Progenitor cell of endocrine pancreas (in vitro differentiated cells): ENCODE results near the gene TDRD10. TPM values are rescaled to one million over a fixed set of nuclear protein-coding genes. Genes with fewer than 3 reads are reported as not detected.

Experiments
- DNase-seq: peaks from one replicate; pipeline ENCODE4 v3.0.0; 2021; ENCODE audit warnings: low spot score; ENCODE audit not compliant: unreplicated experiment
- H3K27ac Mint-ChIP-seq: 2 replicates; pipeline ENCODE4 v1.8.0; 2021; ENCODE audit warnings: mild to moderate bottlenecking, moderate library complexity, mixed read lengths
- H3K27me3 Mint-ChIP-seq: 2 replicates; pipeline ENCODE4 v1.8.0; 2021; ENCODE audit warnings: mixed read lengths
- H3K36me3 Mint-ChIP-seq: 2 replicates; pipeline ENCODE4 v1.8.0; 2022; ENCODE audit warnings: mixed read lengths; ENCODE audit not compliant: insufficient read depth
- H3K4me1 Mint-ChIP-seq: 2 replicates; pipeline ENCODE4 v1.8.0; 2021; ENCODE audit warnings: low read depth, mixed read lengths
- H3K4me3 Mint-ChIP-seq: 2 replicates; pipeline ENCODE4 v1.8.0; 2021; ENCODE audit warnings: low read depth, mild to moderate bottlenecking, moderate library complexity, mixed read lengths
- H3K9me3 Mint-ChIP-seq: 2 replicates; pipeline ENCODE4 v1.8.0; 2021; ENCODE audit warnings: low read depth, mixed read lengths
- total RNA-seq: library from RNA; stranded (reverse); gene quantifications from 2 replicates; pipeline ENCODE4 v1.2.1, GENCODE V29; 2021
- TF ChIP-seq, protein P1 (sequence below): fragments of 200-600 bp; sonication (generic); IDR thresholded peaks from one replicate; pipeline ENCODE4 v1.5.0; 2021; ENCODE audit warnings: antibody characterized with exemption, mild to moderate bottlenecking; ENCODE audit not compliant: unreplicated experiment

The TDRD10 gene
- total RNA-seq, 1 donor from 2014 or later: not detected

GRCh38 chr1:154541231-154541630 is 39.2 kb downstream of the TDRD10 start:
- TF ChIP-seq, protein P1, sequence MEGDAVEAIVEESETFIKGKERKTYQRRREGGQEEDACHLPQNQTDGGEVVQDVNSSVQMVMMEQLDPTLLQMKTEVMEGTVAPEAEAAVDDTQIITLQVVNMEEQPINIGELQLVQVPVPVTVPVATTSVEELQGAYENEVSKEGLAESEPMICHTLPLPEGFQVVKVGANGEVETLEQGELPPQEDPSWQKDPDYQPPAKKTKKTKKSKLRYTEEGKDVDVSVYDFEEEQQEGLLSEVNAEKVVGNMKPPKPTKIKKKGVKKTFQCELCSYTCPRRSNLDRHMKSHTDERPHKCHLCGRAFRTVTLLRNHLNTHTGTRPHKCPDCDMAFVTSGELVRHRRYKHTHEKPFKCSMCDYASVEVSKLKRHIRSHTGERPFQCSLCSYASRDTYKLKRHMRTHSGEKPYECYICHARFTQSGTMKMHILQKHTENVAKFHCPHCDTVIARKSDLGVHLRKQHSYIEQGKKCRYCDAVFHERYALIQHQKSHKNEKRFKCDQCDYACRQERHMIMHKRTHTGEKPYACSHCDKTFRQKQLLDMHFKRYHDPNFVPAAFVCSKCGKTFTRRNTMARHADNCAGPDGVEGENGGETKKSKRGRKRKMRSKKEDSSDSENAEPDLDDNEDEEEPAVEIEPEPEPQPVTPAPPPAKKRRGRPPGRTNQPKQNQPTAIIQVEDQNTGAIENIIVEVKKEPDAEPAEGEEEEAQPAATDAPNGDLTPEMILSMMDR: no peak
- no peaks in the 10 kb centered on the region for H3K9me3 Mint-ChIP-seq
- peaks cover 41% of the 10 kb centered on the region for H3K27me3 Mint-ChIP-seq
- no peaks in the 10 kb centered on the region for H3K36me3 Mint-ChIP-seq
- H3K4me3 Mint-ChIP-seq: no peak overlapping the region
- no peak overlapping the region for H3K27ac Mint-ChIP-seq
- no peak for DNase-seq
- H3K4me1 Mint-ChIP-seq: peaks cover 2% of the 10 kb centered on the region

DNA sequence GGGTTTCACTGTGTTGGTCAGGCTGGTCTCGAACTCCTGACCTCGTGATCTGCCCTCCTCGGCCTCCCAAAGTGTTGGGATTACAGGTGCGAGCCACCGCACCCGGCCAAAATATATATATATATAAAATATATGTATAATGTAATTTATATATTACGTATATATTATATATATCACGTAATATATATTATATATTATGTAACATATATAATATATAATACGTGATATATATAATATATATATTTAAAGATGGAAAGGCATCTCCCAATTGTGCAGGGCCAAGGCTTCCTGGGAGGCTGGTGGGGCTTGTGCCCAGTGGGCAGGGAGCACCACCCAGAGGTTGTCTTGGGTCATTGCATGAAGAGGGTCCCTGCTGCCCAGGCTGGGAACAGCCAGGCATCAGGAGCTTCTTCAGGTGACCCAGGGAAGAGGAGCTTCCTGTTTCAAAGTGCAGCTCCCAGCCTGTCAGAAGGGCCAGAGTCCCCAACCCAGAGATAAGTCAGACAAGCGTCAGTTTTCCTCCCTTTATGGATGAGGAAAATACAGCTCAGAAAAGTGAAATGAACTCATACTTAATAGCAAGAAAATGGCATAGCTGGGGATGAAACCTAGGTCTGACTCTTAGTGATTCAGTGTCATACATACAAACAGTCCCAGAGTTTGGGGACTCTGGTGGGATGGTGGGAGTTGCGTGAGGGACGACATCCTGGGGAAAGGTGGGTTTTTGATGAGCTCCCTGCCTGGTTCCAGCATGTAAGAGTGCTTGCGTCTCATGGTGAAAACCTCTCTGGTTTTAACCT is 44.4 kb downstream of the TDRD10 start:
- Mint-ChIP-seq H3K27me3 (peaks cover 22% of the 10 kb centered on the region), H3K4me3 (no peak overlapping the region), H3K4me1 (peaks cover 30% of the 10 kb centered on the region), H3K36me3 (peaks cover 14% of the 10 kb centered on the region), H3K27ac (peak overlapping the region; percentile 77), H3K9me3 (no peaks in the 10 kb centered on the region)
- TF ChIP-seq, protein P1: peak; percentile 68
- DNase-seq: peak; percentile 29

DNA sequence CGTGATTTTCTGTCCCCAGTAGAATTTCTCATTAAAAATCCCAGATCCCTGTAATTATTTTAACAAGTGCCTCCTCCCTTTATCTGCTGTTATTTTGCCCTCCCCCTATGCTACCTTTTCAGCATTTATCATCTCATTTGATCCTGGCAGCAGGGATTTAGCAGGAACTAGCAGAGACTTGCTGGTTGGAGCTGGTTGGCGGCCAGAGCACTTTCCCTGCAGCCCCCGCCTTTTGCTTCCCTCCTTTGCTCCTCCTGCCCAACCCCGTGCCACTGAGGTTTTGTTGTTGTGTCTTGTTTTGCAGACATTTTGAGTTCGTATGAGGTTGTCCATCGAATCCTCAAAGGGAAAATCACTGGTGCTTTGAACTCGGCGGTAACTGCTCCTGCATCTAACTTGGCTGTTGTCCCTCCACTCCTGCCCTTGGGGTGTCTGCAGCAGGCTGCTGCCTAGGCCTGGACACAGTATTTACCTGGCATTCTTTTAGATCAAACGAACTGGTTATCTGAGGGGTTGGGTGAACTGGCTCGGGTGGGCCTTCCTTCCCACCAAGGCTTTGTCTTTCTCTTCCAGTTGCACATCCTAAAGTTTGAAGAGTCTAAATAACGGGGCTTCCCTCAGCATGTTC is 45.2 kb downstream of the TDRD10 start:
- peaks cover 17% of the 10 kb centered on the region for H3K36me3 Mint-ChIP-seq

DNA sequence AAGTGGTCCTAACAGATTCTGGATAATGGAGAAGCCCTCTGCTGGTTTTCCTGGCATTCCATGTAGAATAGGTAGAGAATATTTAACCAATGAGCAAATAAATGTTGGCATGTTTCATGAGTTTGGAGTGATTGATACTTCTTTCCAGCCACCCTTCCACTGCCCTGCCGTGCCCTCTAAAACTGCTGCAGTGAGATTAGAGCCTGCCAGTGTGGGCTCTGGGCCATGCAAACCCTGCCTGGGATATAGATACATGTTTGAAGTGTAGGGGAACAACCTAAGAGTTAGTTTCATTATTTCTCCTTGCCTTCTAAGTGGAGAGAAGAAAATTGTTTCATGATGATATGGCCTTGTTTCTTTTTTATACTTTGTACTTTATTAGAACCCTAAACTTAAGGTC is 46.0 kb downstream of the TDRD10 start:
- Mint-ChIP-seq H3K4me3 (peak overlapping the region; percentile 1), H3K27ac (no peak overlapping the region)
- no peak for DNase-seq

More for the DNA sequence above, 45.2 kb downstream of the TDRD10 start:
- H3K4me3 Mint-ChIP-seq: no peak overlapping the region
- H3K27ac Mint-ChIP-seq: peak overlapping the region; percentile 10
- H3K9me3 Mint-ChIP-seq: no peaks in the 10 kb centered on the region
- DNase-seq: no peak
- TF ChIP-seq, protein P1: no peak
- H3K27me3 Mint-ChIP-seq: peaks cover 15% of the 10 kb centered on the region
- peaks cover 30% of the 10 kb centered on the region for H3K4me1 Mint-ChIP-seq

GRCh38 chr1:154549202-154549770 is 47.3 kb downstream of the TDRD10 start:
- H3K36me3 Mint-ChIP-seq: peaks cover 26% of the 10 kb centered on the region
- no peaks in the 10 kb centered on the region for H3K9me3 Mint-ChIP-seq
- peaks cover 7% of the 10 kb centered on the region for H3K27me3 Mint-ChIP-seq
- peak overlapping the region; percentile 70 for H3K27ac Mint-ChIP-seq
- no peak for DNase-seq
- no peak overlapping the region for H3K4me3 Mint-ChIP-seq
- H3K4me1 Mint-ChIP-seq: peaks cover 30% of the 10 kb centered on the region
- TF ChIP-seq, protein P1: no peak

More for the DNA sequence above, 46.0 kb downstream of the TDRD10 start:
- H3K27me3 Mint-ChIP-seq: peaks cover 13% of the 10 kb centered on the region
- TF ChIP-seq, protein P1: no peak
- peaks cover 19% of the 10 kb centered on the region for H3K36me3 Mint-ChIP-seq
- peaks cover 30% of the 10 kb centered on the region for H3K4me1 Mint-ChIP-seq
- H3K9me3 Mint-ChIP-seq: no peaks in the 10 kb centered on the region
